ENCODE data around the gene KATNAL2. TPM values are rescaled to one million over a fixed set of nuclear protein-coding genes. Genes with fewer than 3 reads are reported as not detected.
A peak's percentile ranks its signal among the peaks of the same experiment; 100 is the strongest.

The KATNAL2 gene
- total and polyA plus RNA-seq, 2 donors = 2.2 to 6.5 TPM

DNA sequence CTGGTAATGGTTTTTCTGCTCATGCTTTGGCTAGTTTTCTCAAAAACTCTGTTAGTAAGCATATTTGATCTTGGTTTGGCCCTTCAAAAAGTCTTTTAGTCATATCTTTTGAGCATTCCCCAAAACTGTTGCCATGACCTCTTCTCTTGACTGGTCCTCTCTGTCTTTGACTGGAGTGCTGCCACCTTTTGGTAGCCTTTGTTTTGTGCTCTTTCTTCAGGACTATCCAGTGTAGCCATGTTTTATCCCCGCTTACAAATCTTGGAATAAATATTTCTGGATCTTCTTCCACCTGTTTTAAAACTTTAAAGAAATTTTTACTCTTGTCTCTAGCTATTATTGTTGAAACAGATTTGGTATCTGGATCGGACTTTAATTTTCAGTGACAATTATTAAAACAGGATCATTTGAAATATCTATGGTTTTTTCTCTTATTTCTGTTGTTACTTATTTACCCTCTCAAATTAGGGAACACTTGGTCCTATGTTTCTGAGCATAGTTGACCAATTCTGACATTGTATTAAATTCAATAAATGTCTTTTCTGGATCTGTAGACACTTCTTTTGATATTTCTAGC, 119.0 kb downstream of the KATNAL2 start:
- H3K9me3 ChIP-seq (ENCODE audit: control insufficient read depth in 2 of 2, insufficient read depth in 1 of 2, low read length in 1 of 2) = peaks cover 1 to 30% of the 10 kb centered on the region in 2 donors
- H3K27me3 ChIP-seq (ENCODE audit: control insufficient read depth in 2 of 2, insufficient read depth in 1 of 2, low read length in 1 of 2) = no peaks in the 10 kb centered on the region
- H3K4me1 ChIP-seq (ENCODE audit: control insufficient read depth in 2 of 2, insufficient read depth in 2 of 2, low read length in 2 of 2) = no peaks in the 10 kb centered on the region
- no peak for DNase-seq (ENCODE audit: low read depth in 6 of 9, low spot score in 9 of 9)
- no peak overlapping the region for H3K4me3 ChIP-seq (ENCODE audit: low read length in 2 of 2)
- no peak overlapping the region for H3K27ac ChIP-seq (ENCODE audit: low read depth in 1 of 2, low read length in 1 of 2)
- WGBS = 89% methylated on average over 2 of the region's 2 CpGs
- H3K36me3 ChIP-seq (ENCODE audit: control insufficient read depth in 2 of 2, insufficient read depth in 2 of 2, low read length in 1 of 2) = no peaks in the 10 kb centered on the region

DNA sequence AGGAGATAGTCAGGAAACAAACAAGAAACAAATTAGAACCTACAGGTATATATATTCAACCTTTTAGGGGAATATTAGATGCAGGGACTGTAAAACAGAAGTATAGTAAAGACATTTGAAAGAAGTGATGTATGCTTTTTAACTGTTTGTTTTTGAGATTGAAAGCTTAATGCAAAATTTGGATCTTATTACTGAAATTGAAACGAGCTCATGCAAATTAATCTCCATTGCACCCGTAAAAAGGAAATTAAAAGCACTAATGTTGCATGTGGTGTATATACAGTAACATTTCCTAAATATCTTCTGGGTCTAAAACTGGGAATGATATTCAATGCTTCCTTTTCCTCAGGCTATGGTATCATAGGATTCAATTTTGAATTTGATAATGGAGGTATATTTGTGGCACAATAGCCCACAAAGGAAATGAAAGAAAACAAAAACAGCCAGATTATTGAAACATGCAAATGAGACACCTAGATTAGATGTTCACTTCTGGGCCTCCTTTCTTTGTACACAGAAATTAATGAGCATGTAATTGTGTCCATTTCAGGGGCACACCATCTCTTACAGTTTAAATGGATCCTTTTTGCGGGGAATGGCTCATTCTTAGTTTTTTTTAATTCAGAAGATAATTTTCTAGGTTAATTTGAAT, 119.7 kb downstream of the KATNAL2 start:
- WGBS = 90% methylated on average over 3 of the region's 3 CpGs
- Histone ChIP-seq H3K36me3 (ENCODE audit: control insufficient read depth in 2 of 2, insufficient read depth in 2 of 2, low read length in 1 of 2) (no peaks in the 10 kb centered on the region), H3K9me3 (ENCODE audit: control insufficient read depth in 2 of 2, insufficient read depth in 1 of 2, low read length in 1 of 2) (peaks cover 1 to 30% of the 10 kb centered on the region in 2 donors), H3K27me3 (ENCODE audit: control insufficient read depth in 2 of 2, insufficient read depth in 1 of 2, low read length in 1 of 2) (no peaks in the 10 kb centered on the region), H3K27ac (ENCODE audit: low read depth in 1 of 2, low read length in 1 of 2) (no peak overlapping the region), H3K4me1 (ENCODE audit: control insufficient read depth in 2 of 2, insufficient read depth in 2 of 2, low read length in 2 of 2) (no peaks in the 10 kb centered on the region), H3K4me3 (ENCODE audit: low read length in 2 of 2) (no peak overlapping the region)
- DNase-seq (ENCODE audit: low read depth in 6 of 9, low spot score in 9 of 9) = no peak

DNA sequence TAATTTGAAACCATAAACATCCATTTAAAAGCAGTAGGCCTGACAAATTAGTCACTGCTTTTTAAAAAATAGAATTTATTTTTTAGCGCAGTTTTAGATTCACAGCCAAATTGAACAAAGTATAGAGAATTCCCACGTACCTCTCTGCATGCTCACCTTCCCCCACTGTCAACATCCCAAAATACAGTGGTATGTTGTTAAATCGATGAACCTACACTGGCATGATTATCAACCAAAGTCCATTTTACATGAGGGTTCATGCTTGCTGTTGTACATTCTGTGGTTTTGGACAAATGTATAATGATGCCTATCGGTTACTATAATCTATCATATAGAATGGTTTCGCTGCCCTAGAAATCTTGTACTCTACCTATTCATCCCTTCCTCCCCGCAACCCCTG, 123.6 kb downstream of the KATNAL2 start:
- DNase-seq (ENCODE audit: low read depth in 6 of 9, low spot score in 9 of 9) = no peak
- Histone ChIP-seq H3K9me3 (ENCODE audit: control insufficient read depth in 2 of 2, insufficient read depth in 1 of 2, low read length in 1 of 2) (no peaks in the 10 kb centered on the region), H3K27me3 (ENCODE audit: control insufficient read depth in 2 of 2, insufficient read depth in 1 of 2, low read length in 1 of 2) (no peaks in the 10 kb centered on the region), H3K36me3 (ENCODE audit: control insufficient read depth in 2 of 2, insufficient read depth in 2 of 2, low read length in 1 of 2) (no peaks in the 10 kb centered on the region), H3K4me1 (ENCODE audit: control insufficient read depth in 2 of 2, insufficient read depth in 2 of 2, low read length in 2 of 2) (no peaks in the 10 kb centered on the region), H3K4me3 (ENCODE audit: low read length in 2 of 2) (no peak overlapping the region), H3K27ac (ENCODE audit: low read depth in 1 of 2, low read length in 1 of 2) (no peak overlapping the region)
- WGBS = 97% methylated on average over 6 of the region's 6 CpGs

DNA sequence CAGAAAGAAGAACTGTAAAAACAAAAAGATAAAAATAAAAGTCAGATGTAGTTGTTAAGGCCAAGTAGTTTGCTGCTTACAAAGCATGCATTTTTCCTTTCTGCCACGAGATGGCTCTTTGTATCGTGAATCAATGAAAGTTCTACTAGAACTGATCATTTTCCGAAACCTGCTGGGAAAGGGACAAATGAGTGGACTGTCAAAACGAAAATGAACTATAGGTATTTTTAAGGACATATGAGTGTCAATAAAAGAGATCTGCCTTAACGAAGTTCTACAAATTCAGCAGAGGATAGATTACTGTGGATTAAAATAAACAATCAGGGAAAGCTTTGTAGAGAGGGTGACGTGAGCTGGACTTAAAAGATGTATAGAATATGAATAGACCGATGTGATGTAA, 133.1 kb downstream of the KATNAL2 start:
- H3K27me3 ChIP-seq (ENCODE audit: control insufficient read depth in 2 of 2, insufficient read depth in 1 of 2, low read length in 1 of 2) = no peaks in the 10 kb centered on the region
- no peaks in the 10 kb centered on the region for H3K4me1 ChIP-seq (ENCODE audit: control insufficient read depth in 2 of 2, insufficient read depth in 2 of 2, low read length in 2 of 2)
- no peak overlapping the region for H3K27ac ChIP-seq (ENCODE audit: low read depth in 1 of 2, low read length in 1 of 2)
- H3K4me3 ChIP-seq (ENCODE audit: low read length in 2 of 2) = no peak overlapping the region
- 42% methylated on average over 7 of the region's 7 CpGs for whole genome bisulfite sequencing
- no peaks in the 10 kb centered on the region for H3K9me3 ChIP-seq (ENCODE audit: control insufficient read depth in 2 of 2, insufficient read depth in 1 of 2, low read length in 1 of 2)
- no peaks in the 10 kb centered on the region for H3K36me3 ChIP-seq (ENCODE audit: control insufficient read depth in 2 of 2, insufficient read depth in 2 of 2, low read length in 1 of 2)
- DNase-seq (ENCODE audit: low read depth in 6 of 9, low spot score in 9 of 9) = peak in 6 of 9 donors; percentile 2 to 30 (median 4)

DNA sequence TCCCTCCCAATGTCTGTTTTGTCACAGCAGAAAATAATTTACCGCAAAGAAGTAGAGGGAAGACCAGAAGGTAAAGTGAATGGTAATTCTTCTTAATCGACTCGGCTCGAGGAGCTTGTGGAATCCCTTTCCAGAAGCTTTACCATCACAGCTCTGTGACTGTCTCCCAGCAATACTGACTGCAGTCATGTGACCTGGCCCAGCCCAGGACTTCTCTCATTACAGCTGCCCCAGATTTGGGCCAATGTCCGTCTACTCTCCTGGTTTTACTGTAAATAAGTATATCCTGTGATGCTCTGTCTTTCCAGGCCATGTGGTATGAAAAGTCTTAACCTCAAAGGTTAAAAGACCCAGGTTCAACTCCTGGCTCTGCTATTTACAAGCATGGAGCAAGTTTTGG, 137.0 kb downstream of the KATNAL2 start:
- no peak overlapping the region for H3K4me3 ChIP-seq (ENCODE audit: low read length in 2 of 2)
- DNase-seq (ENCODE audit: low read depth in 6 of 9, low spot score in 9 of 9) = no peak
- no peaks in the 10 kb centered on the region for H3K4me1 ChIP-seq (ENCODE audit: control insufficient read depth in 2 of 2, insufficient read depth in 2 of 2, low read length in 2 of 2)
- H3K27me3 ChIP-seq (ENCODE audit: control insufficient read depth in 2 of 2, insufficient read depth in 1 of 2, low read length in 1 of 2) = no peaks in the 10 kb centered on the region
- no peaks in the 10 kb centered on the region for H3K36me3 ChIP-seq (ENCODE audit: control insufficient read depth in 2 of 2, insufficient read depth in 2 of 2, low read length in 1 of 2)
- H3K27ac ChIP-seq (ENCODE audit: low read depth in 1 of 2, low read length in 1 of 2) = no peak overlapping the region
- H3K9me3 ChIP-seq (ENCODE audit: control insufficient read depth in 2 of 2, insufficient read depth in 1 of 2, low read length in 1 of 2) = no peaks in the 10 kb centered on the region
- WGBS = 97% methylated on average over 5 of the region's 5 CpGs

DNA sequence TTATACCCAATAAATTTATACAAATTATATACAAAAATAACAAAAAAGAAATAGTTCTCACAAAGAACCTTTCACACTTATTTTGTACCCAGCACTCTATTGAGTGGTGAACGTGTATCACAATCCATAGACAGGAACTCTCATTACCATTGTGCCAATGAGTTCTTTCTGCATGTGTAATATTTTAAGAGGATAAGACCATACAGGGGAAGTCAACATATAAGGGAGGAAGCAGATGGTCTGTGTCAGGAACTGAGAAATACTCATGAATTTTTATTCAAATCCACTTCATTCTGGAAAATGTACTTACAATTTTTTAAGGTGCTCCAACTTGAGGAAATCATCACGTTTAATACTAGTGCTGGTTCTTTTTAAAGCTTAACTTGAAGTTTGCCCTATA, 145.1 kb downstream of the KATNAL2 start:
- WGBS = 18% methylated on average over 2 of the region's 2 CpGs
- no peaks in the 10 kb centered on the region for H3K9me3 ChIP-seq (ENCODE audit: control insufficient read depth in 2 of 2, insufficient read depth in 1 of 2, low read length in 1 of 2)
- DNase-seq (ENCODE audit: low read depth in 6 of 9, low spot score in 9 of 9) = no peak

DNA sequence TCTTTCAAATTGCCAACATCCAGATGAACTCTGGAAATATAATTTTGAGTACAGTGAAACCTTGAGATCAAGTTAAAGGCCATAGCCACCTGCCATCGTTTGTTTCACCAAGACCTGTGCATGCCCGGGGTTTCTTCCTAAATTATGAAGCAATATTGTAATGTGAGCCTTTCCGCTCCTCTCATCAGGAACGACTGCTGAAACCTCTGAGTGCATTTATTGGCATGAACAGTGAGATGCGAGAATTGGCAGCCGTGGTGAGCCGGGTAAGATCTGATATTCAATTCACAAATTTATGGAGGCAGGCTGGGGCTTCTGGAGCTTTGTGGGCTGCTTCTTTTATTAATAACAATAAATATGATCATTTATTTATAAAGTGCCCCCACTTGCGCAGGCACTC, 145.7 kb downstream of the KATNAL2 start:
- Histone ChIP-seq H3K9me3 (ENCODE audit: control insufficient read depth in 2 of 2, insufficient read depth in 1 of 2, low read length in 1 of 2) (no peaks in the 10 kb centered on the region), H3K36me3 (ENCODE audit: control insufficient read depth in 2 of 2, insufficient read depth in 2 of 2, low read length in 1 of 2) (no peaks in the 10 kb centered on the region), H3K4me1 (ENCODE audit: control insufficient read depth in 2 of 2, insufficient read depth in 2 of 2, low read length in 2 of 2) (no peaks in the 10 kb centered on the region), H3K27me3 (ENCODE audit: control insufficient read depth in 2 of 2, insufficient read depth in 1 of 2, low read length in 1 of 2) (no peaks in the 10 kb centered on the region), H3K4me3 (ENCODE audit: low read length in 2 of 2) (no peak overlapping the region), H3K27ac (ENCODE audit: low read depth in 1 of 2, low read length in 1 of 2) (no peak overlapping the region)
- no peak for DNase-seq (ENCODE audit: low read depth in 6 of 9, low spot score in 9 of 9)
- 94% methylated on average over 8 of the region's 8 CpGs for WGBS

More for the DNA sequence above, 145.1 kb downstream of the KATNAL2 start:
- Histone ChIP-seq H3K27me3 (ENCODE audit: control insufficient read depth in 2 of 2, insufficient read depth in 1 of 2, low read length in 1 of 2) (no peaks in the 10 kb centered on the region), H3K4me3 (ENCODE audit: low read length in 2 of 2) (no peak overlapping the region), H3K4me1 (ENCODE audit: control insufficient read depth in 2 of 2, insufficient read depth in 2 of 2, low read length in 2 of 2) (no peaks in the 10 kb centered on the region), H3K27ac (ENCODE audit: low read depth in 1 of 2, low read length in 1 of 2) (no peak overlapping the region), H3K36me3 (ENCODE audit: control insufficient read depth in 2 of 2, insufficient read depth in 2 of 2, low read length in 1 of 2) (no peaks in the 10 kb centered on the region)

DNA sequence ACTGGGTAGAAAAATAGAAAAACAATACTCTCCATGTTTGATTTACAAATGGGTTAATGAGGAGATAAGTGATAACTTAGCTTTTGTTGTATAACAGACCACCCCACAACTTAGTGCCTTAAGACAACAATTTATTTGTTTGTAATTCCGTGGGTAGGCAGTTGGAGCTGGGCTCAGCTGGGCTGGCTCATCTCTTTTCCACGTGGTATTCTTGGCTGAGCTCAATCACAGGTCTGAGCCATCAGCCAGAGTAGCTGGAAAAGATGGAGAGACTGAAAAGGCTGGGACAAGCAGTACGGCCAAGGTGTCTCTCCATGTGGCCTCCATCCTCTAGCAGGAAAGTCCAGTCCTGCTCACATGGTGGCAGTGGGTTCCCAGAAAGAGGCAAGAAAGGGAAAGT, 150.2 kb downstream of the KATNAL2 start:
- no peaks in the 10 kb centered on the region for H3K9me3 ChIP-seq (ENCODE audit: control insufficient read depth in 2 of 2, insufficient read depth in 1 of 2, low read length in 1 of 2)
- 76% methylated on average over 3 of the region's 3 CpGs for WGBS
- no peak overlapping the region for H3K27ac ChIP-seq (ENCODE audit: low read depth in 1 of 2, low read length in 1 of 2)
- H3K4me1 ChIP-seq (ENCODE audit: control insufficient read depth in 2 of 2, insufficient read depth in 2 of 2, low read length in 2 of 2) = no peaks in the 10 kb centered on the region
- no peak for DNase-seq (ENCODE audit: low read depth in 6 of 9, low spot score in 9 of 9)
- no peaks in the 10 kb centered on the region for H3K27me3 ChIP-seq (ENCODE audit: control insufficient read depth in 2 of 2, insufficient read depth in 1 of 2, low read length in 1 of 2)
- no peaks in the 10 kb centered on the region for H3K36me3 ChIP-seq (ENCODE audit: control insufficient read depth in 2 of 2, insufficient read depth in 2 of 2, low read length in 1 of 2)
- H3K4me3 ChIP-seq (ENCODE audit: low read length in 2 of 2) = no peak overlapping the region

DNA sequence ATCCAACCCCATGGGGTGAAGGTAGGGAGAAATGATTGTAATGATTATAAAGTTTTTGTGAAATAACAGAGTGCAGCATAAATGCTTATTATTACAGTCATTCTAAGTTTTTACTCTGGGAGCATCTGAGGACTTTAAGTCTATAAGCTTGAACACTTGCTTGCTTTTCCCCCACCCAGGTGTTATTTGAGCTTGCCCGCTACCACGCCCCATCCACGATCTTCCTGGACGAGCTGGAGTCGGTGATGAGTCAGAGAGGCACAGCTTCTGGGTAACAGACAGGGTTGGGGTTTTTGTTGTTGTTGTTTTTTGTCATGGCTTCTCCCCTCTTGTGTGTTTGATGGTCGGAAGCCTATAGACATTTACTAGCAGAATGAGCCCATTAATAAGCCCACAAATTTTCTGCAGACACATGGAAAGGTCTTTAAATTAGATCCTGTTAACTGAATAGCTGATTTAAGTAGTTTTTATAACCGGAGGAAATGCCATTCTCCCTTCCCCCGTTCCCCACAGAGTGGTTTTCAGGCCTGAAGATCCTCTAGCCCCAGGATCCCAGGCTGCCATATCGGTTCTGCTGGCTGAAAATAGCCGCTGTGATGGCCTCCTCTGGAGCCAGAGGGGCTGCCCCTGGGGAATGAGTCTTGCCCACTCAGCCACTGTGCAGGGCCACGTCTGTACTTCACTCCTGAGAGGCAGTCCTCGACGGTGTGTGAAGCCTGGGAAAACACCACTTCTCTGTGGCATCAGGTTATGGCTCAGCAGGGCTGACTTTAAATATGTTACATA, 157.9 kb downstream of the KATNAL2 start:
- no peak for DNase-seq (ENCODE audit: low read depth in 6 of 9, low spot score in 9 of 9)
- Histone ChIP-seq H3K27me3 (ENCODE audit: control insufficient read depth in 2 of 2, insufficient read depth in 1 of 2, low read length in 1 of 2) (no peaks in the 10 kb centered on the region), H3K4me1 (ENCODE audit: control insufficient read depth in 2 of 2, insufficient read depth in 2 of 2, low read length in 2 of 2) (no peaks in the 10 kb centered on the region), H3K9me3 (ENCODE audit: control insufficient read depth in 2 of 2, insufficient read depth in 1 of 2, low read length in 1 of 2) (no peaks in the 10 kb centered on the region), H3K4me3 (ENCODE audit: low read length in 2 of 2) (no peak overlapping the region), H3K36me3 (ENCODE audit: control insufficient read depth in 2 of 2, insufficient read depth in 2 of 2, low read length in 1 of 2) (no peaks in the 10 kb centered on the region), H3K27ac (ENCODE audit: low read depth in 1 of 2, low read length in 1 of 2) (no peak overlapping the region)
- WGBS = 91% methylated on average over 13 of the region's 13 CpGs

Data from thymus (tissue), 11 donors.